ENCODE results near the gene TPO.
"Not testable (repeated sequence)": the region's sequence is repeated elsewhere in the genome, so short reads cannot be mapped to it uniquely, and the experiment has no call there.

TPO gene

DNA sequence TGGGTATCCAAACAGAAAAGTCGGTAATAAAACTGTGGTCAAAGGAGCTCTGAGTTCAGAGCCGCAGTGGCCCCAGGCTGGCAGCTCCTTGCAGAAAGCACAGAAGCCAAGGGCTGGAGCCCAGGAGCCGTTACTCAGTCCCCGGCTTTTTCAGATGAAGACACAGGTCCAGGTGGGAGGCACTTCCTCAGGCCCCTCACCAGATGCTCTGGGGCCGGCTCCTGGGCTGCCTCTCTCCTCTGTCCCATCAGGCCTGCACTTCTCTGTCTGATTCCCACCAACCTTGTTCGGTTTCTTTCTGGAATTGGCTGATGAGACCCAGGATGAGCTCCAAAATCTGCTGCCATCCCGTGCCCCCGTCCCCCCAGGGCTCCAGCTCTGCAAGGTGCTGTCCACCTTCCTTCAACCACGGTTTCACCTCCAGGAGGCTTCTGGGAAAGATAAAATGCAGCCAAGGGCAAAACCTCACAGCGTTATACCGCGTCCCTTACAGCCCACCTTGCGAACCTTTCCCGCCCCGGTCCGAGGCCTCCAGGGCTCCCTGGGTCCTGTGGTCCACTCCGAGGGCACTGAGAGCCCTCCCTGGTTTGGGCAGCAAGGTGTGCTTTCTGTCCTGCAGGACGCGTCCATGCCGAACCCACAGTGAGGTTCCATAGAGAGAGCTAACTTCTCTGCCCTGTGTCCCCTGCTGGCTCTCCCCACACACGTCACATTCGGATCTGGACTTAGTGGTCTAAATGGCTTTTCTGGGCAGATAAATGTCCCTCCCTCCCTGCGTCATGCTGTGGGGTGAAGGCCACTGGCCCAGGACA, 102.9 kb downstream of the TPO start:
- DNase-seq (ENCODE audit: low spot score), result no peak
- in situ Hi-C loops (cut with MboI; ENCODE audit: low sequenced_read_pairs, unreplicated experiment), result no loop called here
- TF ChIP-seq, protein P1, sequence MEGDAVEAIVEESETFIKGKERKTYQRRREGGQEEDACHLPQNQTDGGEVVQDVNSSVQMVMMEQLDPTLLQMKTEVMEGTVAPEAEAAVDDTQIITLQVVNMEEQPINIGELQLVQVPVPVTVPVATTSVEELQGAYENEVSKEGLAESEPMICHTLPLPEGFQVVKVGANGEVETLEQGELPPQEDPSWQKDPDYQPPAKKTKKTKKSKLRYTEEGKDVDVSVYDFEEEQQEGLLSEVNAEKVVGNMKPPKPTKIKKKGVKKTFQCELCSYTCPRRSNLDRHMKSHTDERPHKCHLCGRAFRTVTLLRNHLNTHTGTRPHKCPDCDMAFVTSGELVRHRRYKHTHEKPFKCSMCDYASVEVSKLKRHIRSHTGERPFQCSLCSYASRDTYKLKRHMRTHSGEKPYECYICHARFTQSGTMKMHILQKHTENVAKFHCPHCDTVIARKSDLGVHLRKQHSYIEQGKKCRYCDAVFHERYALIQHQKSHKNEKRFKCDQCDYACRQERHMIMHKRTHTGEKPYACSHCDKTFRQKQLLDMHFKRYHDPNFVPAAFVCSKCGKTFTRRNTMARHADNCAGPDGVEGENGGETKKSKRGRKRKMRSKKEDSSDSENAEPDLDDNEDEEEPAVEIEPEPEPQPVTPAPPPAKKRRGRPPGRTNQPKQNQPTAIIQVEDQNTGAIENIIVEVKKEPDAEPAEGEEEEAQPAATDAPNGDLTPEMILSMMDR (IDR thresholded peaks at IDR 0.05; ENCODE audit: borderline replicate concordance, control extremely low read depth, extremely low read depth, insufficient read depth, missing control alignments), result no peak

DNA sequence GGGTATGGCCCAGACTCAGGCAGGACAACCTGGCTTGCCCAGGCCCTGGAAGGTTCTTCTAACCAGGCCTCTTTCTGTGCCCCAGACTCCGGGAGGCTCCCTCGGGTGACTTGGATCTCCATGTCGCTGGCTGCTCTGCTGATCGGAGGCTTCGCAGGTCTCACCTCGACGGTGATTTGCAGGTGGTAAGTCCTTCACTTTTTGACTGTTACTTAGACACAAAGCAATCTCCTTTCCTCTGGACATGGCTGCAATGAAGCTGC, 103.5 kb downstream of the TPO start:
- TF ChIP-seq, protein P1 (IDR thresholded peaks at IDR 0.05; ENCODE audit: borderline replicate concordance, control extremely low read depth, extremely low read depth, insufficient read depth, missing control alignments), result no peak
- no peak for DNase-seq (ENCODE audit: low spot score)
- in situ Hi-C loops (cut with MboI; ENCODE audit: low sequenced_read_pairs, unreplicated experiment), result no loop called here

DNA sequence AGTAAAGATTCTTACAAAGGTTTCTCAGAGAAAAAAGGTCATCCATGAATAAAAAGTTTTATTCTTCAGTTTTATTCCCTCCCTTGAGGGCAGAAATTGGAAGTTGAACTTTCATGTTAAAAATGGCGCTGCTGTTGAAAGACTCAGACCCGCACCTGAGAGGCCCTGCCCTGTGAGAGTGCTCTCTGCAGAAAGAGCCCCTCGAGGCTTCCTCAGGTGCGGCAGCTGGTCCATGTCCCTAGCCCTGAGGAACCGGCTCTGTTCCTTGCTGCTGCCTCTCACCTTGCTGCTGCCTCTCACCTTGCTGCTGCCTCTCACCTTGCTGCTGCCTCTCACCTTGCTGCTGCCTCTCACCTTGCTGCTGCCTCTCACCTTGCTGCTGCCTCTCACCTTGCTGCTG, 104.0 kb downstream of the TPO start:
- in situ Hi-C loops (cut with MboI; ENCODE audit: low sequenced_read_pairs, unreplicated experiment); DNase-seq (ENCODE audit: low spot score): not testable (repeated sequence)

DNA sequence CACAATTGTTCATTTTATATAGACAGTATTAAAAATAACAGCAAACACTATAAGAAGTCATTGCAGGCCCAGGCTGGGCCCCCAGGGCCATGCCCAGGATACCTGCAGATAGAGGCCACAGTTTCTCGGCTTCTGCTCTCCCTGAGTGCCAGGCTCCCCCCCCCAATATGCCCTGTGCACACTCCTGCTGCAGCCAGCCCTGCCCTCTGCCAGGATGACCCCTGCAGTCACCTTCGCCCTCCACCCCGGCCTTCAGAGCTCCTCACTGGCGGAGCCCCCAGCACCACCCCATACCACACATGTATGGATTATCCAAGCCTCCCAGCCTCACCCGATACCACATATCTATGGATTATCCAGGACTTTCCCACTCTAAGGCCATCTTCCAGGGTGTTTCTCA, 104.5 kb downstream of the TPO start:
- TF ChIP-seq, protein P1 (IDR thresholded peaks at IDR 0.05; ENCODE audit: borderline replicate concordance, control extremely low read depth, extremely low read depth, insufficient read depth, missing control alignments), result no peak
- DNase-seq (ENCODE audit: low spot score), result no peak
- in situ Hi-C loops (cut with MboI; ENCODE audit: low sequenced_read_pairs, unreplicated experiment), result no loop called here

DNA sequence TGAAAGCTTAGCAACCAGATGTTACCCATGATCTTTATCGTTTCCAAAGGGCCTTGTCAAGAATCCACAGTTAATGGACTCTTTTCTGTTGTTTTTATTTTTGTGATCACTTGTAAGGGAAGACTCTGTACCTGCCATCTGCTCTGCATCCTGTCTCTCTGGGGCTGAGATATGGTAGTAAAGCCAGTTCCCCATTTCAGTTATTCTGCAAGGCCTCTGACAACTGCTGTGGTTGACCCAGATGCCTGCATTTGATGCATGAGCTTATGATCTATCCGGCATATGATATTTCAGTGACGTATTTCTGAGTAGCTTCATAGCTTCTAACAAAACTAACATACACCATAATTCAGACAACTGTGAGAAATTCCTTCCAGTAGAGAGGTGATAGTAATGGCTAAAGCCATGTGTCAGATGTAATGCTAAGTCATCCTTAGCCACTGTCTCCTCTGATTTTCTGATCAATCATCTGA, 105.1 kb downstream of the TPO start:
- in situ Hi-C loops (cut with MboI; ENCODE audit: low sequenced_read_pairs, unreplicated experiment), result no loop called here
- TF ChIP-seq, protein P1 (IDR thresholded peaks at IDR 0.05; ENCODE audit: borderline replicate concordance, control extremely low read depth, extremely low read depth, insufficient read depth, missing control alignments), result no peak
- DNase-seq (ENCODE audit: low spot score), result no peak

DNA sequence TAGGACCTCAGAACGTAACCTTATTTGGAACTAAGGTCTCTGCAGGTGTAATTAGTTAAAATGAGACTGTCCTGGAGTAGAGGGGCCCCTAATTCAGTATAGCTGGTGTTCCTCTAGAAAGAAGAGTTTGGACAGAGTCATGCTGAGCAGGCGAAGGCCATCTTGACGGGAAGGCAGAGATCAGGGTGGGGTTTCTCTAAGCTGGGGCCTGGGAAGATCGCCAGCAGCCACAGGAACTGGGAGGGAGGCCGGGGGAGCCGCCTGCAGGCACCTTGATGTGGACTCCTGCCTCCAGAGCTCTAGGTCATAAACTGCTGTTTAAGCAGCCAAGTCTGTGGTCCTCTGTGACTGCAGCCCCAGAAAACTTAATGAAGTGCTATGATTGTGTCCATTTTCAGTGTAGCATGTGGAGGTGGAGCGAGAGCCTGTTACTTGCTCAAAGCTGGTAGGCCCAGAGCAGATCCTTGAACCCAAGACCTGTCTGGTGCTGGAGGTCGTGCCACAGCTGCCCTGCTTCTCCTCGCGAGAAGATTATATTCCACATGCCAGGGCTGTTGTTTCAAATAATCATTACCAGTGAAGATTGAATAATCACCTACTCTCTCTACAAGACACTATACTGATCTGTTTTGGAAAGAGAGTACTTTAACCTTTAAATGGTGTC, 105.7 kb downstream of the TPO start:
- TF ChIP-seq, protein P1 (IDR thresholded peaks at IDR 0.05; ENCODE audit: borderline replicate concordance, control extremely low read depth, extremely low read depth, insufficient read depth, missing control alignments), result no peak
- in situ Hi-C loops (cut with MboI; ENCODE audit: low sequenced_read_pairs, unreplicated experiment), result no loop called here
- DNase-seq (ENCODE audit: low spot score), result no peak

DNA sequence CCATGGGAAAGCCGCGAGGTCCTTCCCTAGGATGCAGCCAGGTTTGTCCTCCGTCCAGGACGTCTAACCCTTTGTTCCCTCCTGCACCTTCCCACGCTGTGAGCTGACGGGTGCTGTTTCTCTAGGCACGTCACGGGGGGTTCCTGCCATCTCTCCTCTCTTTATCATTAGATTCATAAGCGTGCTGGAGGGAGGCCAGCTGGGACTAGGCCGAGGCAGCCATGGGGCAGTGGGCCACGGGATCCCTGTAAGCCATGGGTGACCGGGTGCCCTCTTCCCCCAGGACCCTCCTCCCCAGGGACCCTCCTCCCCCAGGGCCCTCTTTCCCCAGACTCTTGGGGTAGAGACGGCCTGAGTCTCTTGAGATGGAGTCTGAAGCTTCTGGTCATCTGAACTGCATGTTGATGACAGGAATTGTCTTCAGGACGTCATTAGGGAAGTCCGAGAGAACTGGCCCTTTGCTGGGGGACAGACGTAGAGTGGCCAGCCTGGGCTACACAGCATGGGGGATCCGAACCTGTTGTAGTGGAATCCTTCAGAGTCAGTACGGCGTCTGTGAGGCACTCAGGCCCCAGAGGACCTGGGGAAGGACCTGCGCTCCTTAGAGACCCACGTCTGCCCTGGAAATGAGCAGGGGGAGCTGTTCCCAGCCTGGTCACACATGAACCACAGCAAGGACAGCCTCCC, 108.1 kb downstream of the TPO start:
- DNase-seq (ENCODE audit: low spot score), result no peak
- in situ Hi-C loops (cut with MboI; ENCODE audit: low sequenced_read_pairs, unreplicated experiment), result no loop called here
- TF ChIP-seq, protein P1 (IDR thresholded peaks at IDR 0.05; ENCODE audit: borderline replicate concordance, control extremely low read depth, extremely low read depth, insufficient read depth, missing control alignments), result no peak

All from GM13976 (cell line).